Peyer's patch (tissue), 4 donors: ENCODE data around the gene CLASRP.

Experiments used
- CTCF ChIP-seq, 6 experiments: fragments of 450-650 bp in 4 of 6; fragments of 200-600 bp in 2 of 6; sonication (generic) in 1 of 6; IDR thresholded peaks; one replicate each; pipeline ENCODE4 v1.5.1; 2017 to 2019; ENCODE audit warnings: antibody characterized with exemption in 6 of 6, mild to moderate bottlenecking in 3 of 6, moderate library complexity in 1 of 6
- POLR2A ChIP-seq, 2 donors: fragments of 450-650 bp; IDR thresholded peaks; one replicate each; pipeline ENCODE4 v1.5.1; 2017; ENCODE audit warnings: antibody characterized with exemption in 2 of 2, mild to moderate bottlenecking in 2 of 2, moderate library complexity in 2 of 2

GRCh38 chr19:44993926-44994537, 44.8 kb upstream of the CLASRP start:
- TF ChIP-seq CTCF (IDR thresholded peaks at IDR 0.05): no peak
- TF ChIP-seq POLR2A (IDR thresholded peaks at IDR 0.05): no peak
